Osteoblast (primary cell): ENCODE results near the gene DNAJB4. TPM values are rescaled to one million over a fixed set of nuclear protein-coding genes. Genes with fewer than 3 reads are reported as not detected.

ENCODE experiments used
- DNase-seq: peaks from one replicate; pipeline ENCODE4 v3.0.0; 2011; ENCODE audit warnings: low spot score, mixed read lengths; ENCODE audit not compliant: insufficient read length; ENCODE audit errors: missing footprints
- H2AFZ ChIP-seq: 2 replicates; pipeline ENCODE4 v1.6.0; 2011; ENCODE audit warnings: mild to moderate bottlenecking, low read length
- H3K27ac ChIP-seq: 2 replicates; pipeline ENCODE4 v1.5.1; 2011; ENCODE audit warnings: mild to moderate bottlenecking, low read depth, low read length, moderate library complexity
- H3K27me3 ChIP-seq: 2 replicates; pipeline ENCODE4 v1.6.0; 2012; ENCODE audit warnings: mild to moderate bottlenecking, control low read depth, inconsistent platforms, low read length, moderate library complexity; ENCODE audit not compliant: insufficient read depth
- H3K36me3 ChIP-seq: 2 replicates; pipeline ENCODE4 v1.5.1; 2011; ENCODE audit warnings: mild to moderate bottlenecking, low read length, control low read depth, moderate library complexity; ENCODE audit not compliant: insufficient read depth
- H3K4me1 ChIP-seq: 2 replicates; pipeline ENCODE4 v1.5.1; 2011; ENCODE audit warnings: mild to moderate bottlenecking, low read length, control low read depth, moderate library complexity; ENCODE audit not compliant: insufficient read depth
- H3K4me2 ChIP-seq: 2 replicates; pipeline ENCODE4 v1.6.0; 2011; ENCODE audit warnings: mild to moderate bottlenecking, low read length; ENCODE audit not compliant: insufficient read depth
- H3K4me3 ChIP-seq: fragments of 200-600 bp; sonication (generic); 3 replicates; pipeline ENCODE4 v1.5.1; 2012; ENCODE audit warnings: mild to moderate bottlenecking, low read length, inconsistent platforms; ENCODE audit not compliant: insufficient read depth
- H3K79me2 ChIP-seq: 2 replicates; pipeline ENCODE4 v1.6.0; 2012; ENCODE audit warnings: mild to moderate bottlenecking, low read length, control low read depth, inconsistent platforms; ENCODE audit not compliant: insufficient read depth
- H3K9me3 ChIP-seq: 2 replicates; pipeline ENCODE4 v1.5.1; 2011; ENCODE audit warnings: low read depth, low read length, control low read depth
- H4K20me1 ChIP-seq: 2 replicates; pipeline ENCODE4 v1.6.0; 2012; ENCODE audit warnings: mild to moderate bottlenecking, low read length, control low read depth; ENCODE audit not compliant: insufficient read depth
- total RNA-seq: library from RNA; depleted of rRNA; stranded (reverse); fragments of >200 nt; gene quantifications from 2 replicates; pipeline ENCODE4 v1.2.3, GENCODE V29; 2012
- TF ChIP-seq, protein P1 (sequence below): IDR thresholded peaks from 2 replicates; pipeline ENCODE4 v1.5.1; 2011; ENCODE audit warnings: mild to moderate bottlenecking, low read depth, low read length, moderate library complexity; ENCODE audit errors: extremely low read depth

The DNAJB4 gene
- total RNA-seq, 1 donor = 46.7 TPM

DNA sequence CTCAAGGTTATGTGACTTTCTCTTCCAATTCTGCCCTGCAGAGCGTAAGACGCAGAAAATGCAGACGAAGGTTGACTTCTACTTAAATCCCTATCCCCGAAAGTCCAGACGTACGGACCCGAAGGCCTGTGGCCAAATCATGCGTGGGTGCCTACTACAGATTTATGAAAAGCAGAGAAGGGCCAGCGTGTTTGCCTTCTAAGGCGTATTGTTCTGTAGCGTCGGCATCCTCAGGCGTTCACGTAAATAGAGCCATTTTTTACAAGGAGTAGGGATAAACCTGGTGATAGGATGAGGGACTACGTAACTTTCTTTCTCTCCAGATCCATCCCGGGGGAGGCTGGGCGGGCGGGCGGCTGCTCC is 40.8 kb downstream of the DNAJB4 start:
- peak overlapping the region; percentile 60 for H2AFZ ChIP-seq
- H3K27me3 ChIP-seq = peaks cover 5% of the 10 kb centered on the region
- no peak overlapping the region for H3K27ac ChIP-seq
- H3K9me3 ChIP-seq = no peaks in the 10 kb centered on the region
- H3K4me2 ChIP-seq = peak overlapping the region; percentile 85
- no peaks in the 10 kb centered on the region for H4K20me1 ChIP-seq
- peak; percentile 43 for DNase-seq
- peaks cover 5% of the 10 kb centered on the region for H3K4me1 ChIP-seq
- TF ChIP-seq, protein P1, sequence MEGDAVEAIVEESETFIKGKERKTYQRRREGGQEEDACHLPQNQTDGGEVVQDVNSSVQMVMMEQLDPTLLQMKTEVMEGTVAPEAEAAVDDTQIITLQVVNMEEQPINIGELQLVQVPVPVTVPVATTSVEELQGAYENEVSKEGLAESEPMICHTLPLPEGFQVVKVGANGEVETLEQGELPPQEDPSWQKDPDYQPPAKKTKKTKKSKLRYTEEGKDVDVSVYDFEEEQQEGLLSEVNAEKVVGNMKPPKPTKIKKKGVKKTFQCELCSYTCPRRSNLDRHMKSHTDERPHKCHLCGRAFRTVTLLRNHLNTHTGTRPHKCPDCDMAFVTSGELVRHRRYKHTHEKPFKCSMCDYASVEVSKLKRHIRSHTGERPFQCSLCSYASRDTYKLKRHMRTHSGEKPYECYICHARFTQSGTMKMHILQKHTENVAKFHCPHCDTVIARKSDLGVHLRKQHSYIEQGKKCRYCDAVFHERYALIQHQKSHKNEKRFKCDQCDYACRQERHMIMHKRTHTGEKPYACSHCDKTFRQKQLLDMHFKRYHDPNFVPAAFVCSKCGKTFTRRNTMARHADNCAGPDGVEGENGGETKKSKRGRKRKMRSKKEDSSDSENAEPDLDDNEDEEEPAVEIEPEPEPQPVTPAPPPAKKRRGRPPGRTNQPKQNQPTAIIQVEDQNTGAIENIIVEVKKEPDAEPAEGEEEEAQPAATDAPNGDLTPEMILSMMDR = no peak
- no peaks in the 10 kb centered on the region for H3K79me2 ChIP-seq
- H3K36me3 ChIP-seq = no peaks in the 10 kb centered on the region
- H3K4me3 ChIP-seq = peak overlapping the region; percentile 69

DNA sequence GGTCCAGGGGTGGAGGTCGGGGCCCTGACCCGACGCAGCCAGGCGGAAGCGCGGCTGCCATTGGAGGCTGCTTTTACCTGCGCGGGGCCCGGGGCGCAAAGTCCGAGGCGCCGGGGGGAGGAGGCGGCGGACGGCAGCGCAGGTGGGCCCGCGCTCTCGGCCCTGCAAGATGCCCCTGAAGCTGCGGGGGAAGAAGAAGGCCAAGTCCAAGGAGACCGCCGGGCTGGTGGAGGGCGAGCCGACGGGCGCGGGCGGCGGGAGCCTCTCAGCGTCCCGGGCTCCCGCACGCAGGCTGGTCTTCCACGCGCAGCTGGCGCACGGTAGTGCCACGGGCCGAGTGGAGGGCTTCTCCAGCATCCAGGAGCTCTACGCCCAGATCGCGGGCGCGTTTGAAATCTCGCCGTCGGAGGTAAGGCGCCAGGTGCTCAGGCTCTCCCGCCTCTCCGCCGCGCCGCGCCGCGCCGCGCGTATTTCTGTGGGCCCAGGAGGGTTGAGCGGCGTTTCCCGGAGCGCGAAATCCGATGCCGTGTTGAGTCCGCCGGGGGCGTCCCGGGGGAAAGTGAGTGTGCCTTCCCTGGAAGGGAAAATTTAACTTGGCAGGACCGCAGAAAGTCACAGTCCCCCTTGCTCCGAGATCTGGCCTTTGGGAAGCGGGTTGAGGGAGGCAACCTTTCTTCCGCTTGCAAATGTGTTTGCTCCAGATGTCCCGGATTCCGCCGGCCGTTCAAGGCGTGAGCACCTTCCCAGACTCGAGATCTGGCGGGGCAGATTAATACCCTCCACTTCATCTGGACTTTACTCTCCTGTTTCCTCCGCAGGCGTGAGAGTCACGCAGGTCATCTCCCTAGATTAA is 41.4 kb downstream of the DNAJB4 start, which contains the start of gene GIPC2:
Gene GIPC2, plus strand, starts transcription at position 41 of the 853 bp plus-strand sequence. Its CDS starts 129 bp downstream, at position 170.
- Histone ChIP-seq H4K20me1 (no peaks in the 10 kb centered on the region), H3K36me3 (no peaks in the 10 kb centered on the region), H3K4me1 (peaks cover 5% of the 10 kb centered on the region), H3K4me2 (peak within 1 kb of the TSS; percentile 85), H3K79me2 (no peaks in the 10 kb centered on the region), H3K9me3 (no peaks in the 10 kb centered on the region), H3K4me3 (peak within 1 kb of the TSS; percentile 69), H2AFZ (peak within 1 kb of the TSS; percentile 60), H3K27me3 (peaks cover 5% of the 10 kb centered on the region), H3K27ac (peak within 1 kb of the TSS; percentile 11)
- DNase-seq = peak; percentile 73
- TF ChIP-seq, protein P1 = no peak

DNA sequence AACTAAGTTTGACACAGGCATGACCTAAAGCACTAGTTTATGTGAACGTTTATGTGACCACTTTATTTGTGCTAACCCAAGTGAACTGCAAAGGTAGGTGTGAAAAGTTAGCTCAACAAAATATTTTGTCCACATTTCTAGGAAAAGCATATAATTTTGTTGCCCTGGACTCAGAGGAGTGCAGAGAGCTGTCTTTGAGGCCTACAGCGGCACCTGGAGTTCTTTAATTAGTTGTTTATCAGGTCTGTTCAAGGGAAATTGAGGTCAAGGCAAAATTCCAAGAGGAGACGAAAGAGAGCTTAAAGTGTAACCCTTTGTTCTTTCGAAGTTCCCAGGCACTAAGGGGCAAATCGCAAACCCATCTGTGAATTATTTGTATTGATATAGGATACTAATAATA is 42.4 kb downstream of the DNAJB4 start:
- no peaks in the 10 kb centered on the region for H4K20me1 ChIP-seq
- H3K36me3 ChIP-seq = no peaks in the 10 kb centered on the region
- peaks cover 5% of the 10 kb centered on the region for H3K27me3 ChIP-seq
- DNase-seq = no peak
- H2AFZ ChIP-seq = no peak overlapping the region
- H3K4me2 ChIP-seq = no peak overlapping the region
- H3K4me1 ChIP-seq = peaks cover 5% of the 10 kb centered on the region
- H3K4me3 ChIP-seq = no peak overlapping the region
- TF ChIP-seq, protein P1 = no peak
- no peaks in the 10 kb centered on the region for H3K79me2 ChIP-seq
- no peaks in the 10 kb centered on the region for H3K9me3 ChIP-seq
- H3K27ac ChIP-seq = no peak overlapping the region

DNA sequence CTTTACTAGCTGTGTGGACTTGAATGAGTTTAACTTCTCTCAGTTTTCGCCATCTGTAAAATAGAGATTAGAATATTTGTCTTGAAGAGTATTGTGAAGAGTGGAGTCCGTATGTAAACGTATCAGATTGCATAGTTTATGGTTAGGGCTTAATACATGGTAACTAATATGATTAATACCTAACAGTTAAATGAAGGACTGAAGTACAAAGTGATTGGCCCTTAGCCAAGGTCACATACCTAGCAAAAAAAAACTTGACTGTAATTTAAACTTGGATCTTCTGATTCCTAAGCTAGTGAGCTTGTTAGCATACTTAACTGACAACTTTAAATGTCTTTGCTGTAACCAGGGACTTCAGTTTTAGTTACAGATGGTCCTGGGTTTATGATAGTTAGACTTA is 42.9 kb downstream of the DNAJB4 start:
- H3K36me3 ChIP-seq = no peaks in the 10 kb centered on the region
- H4K20me1 ChIP-seq = no peaks in the 10 kb centered on the region
- peaks cover 5% of the 10 kb centered on the region for H3K27me3 ChIP-seq
- no peak overlapping the region for H3K4me2 ChIP-seq
- no peak for DNase-seq
- no peaks in the 10 kb centered on the region for H3K9me3 ChIP-seq
- H3K4me3 ChIP-seq = no peak overlapping the region
- peaks cover 5% of the 10 kb centered on the region for H3K4me1 ChIP-seq
- H3K27ac ChIP-seq = no peak overlapping the region
- H2AFZ ChIP-seq = no peak overlapping the region
- H3K79me2 ChIP-seq = no peaks in the 10 kb centered on the region
- TF ChIP-seq, protein P1 = no peak
